D721Med (cell line): Measurements from ENCODE around the gene LRP1B.

Source experiments
- DNase-seq: peaks from one replicate; pipeline ENCODE4 v3.0.0; 2011; ENCODE audit warnings: low spot score; ENCODE audit not compliant: insufficient read length
- FAIRE-seq: peaks from 2 replicates; lab custom pipeline; 2011; peaks lifted over from hg19 to GRCh38; lab: Jason Lieb, UNC
- TF ChIP-seq, protein P1 (sequence below): IDR thresholded peaks from 2 replicates; pipeline ENCODE4 v1.5.1; 2012; ENCODE audit warnings: mild to moderate bottlenecking, control low read depth; ENCODE audit not compliant: insufficient read depth; ENCODE audit errors: missing control alignments

The LRP1B gene

GRCh38 chr2:142044197-142044596, 86.6 kb downstream of the LRP1B start:
- TF ChIP-seq, protein P1, sequence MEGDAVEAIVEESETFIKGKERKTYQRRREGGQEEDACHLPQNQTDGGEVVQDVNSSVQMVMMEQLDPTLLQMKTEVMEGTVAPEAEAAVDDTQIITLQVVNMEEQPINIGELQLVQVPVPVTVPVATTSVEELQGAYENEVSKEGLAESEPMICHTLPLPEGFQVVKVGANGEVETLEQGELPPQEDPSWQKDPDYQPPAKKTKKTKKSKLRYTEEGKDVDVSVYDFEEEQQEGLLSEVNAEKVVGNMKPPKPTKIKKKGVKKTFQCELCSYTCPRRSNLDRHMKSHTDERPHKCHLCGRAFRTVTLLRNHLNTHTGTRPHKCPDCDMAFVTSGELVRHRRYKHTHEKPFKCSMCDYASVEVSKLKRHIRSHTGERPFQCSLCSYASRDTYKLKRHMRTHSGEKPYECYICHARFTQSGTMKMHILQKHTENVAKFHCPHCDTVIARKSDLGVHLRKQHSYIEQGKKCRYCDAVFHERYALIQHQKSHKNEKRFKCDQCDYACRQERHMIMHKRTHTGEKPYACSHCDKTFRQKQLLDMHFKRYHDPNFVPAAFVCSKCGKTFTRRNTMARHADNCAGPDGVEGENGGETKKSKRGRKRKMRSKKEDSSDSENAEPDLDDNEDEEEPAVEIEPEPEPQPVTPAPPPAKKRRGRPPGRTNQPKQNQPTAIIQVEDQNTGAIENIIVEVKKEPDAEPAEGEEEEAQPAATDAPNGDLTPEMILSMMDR: no peak
- DNase-seq: no peak
- FAIRE-seq: no peak

- FAIRE-seq: no peak
- DNase-seq: no peak
- TF ChIP-seq, protein P1: no peak
These were observed 88.1 kb downstream of the LRP1B start for GRCh38 chr2:142042536-142043199.

DNA sequence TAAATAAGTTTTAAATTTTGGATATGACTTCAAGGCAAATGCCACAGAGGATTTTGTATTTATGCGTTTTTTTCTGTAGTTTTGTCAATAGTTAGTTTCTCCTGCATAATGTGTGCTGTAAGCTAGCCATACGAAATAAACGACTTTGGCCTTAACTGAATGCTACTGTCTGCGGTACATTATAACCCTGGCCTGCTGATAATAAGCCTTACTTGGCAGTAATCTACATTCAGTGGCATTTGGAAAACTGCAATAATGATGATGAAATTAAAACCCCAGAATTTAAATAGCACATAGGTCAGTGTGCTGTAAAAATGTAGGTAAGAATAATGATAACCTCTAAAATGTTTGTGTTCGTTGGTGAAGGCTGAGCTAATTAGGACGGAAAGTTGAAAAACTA, 88.8 kb downstream of the LRP1B start:
- TF ChIP-seq, protein P1: no peak
- DNase-seq: no peak
- no peak for FAIRE-seq

DNA sequence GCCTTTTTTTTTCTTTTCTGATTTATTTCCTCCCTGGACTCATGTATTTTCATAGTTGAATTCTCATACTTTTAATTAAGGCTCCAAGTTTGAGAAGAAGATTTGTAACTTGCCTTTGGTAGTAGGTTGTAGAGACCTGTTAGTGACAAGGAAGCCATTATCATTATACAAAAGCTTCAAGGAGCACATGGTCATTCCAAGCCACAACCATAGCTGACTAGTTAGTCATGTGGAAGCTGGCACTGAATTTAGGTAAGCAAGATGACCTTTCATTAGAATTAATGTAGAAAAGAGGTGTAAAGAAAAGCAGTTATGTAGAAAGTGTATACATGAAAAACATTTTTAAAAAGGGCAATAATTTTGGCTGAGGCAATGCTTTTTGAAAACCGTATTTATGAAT, 89.7 kb downstream of the LRP1B start:
- no peak for DNase-seq
- no peak for FAIRE-seq
- TF ChIP-seq, protein P1: no peak

DNA sequence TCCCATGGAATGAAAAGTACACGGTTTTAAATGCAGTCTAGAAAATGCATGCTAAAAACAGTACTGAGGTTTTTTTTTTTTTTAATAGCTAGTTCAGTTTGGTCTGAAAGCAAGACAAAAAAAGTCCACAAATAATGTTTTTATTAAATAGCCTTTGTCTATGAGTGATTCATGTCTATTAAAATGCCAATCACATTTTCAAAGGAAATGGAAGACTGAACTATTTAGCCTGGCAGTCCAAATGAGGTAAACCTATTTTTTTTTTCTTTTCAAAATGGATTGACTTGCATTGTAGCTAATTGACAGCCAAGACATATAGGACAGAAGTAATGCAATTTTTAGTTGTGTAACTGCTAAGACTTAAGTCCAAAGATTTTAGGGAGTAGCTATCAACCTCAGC, 90.3 kb downstream of the LRP1B start:
- FAIRE-seq (no peak), DNase-seq (no peak)
- TF ChIP-seq, protein P1: no peak

DNA sequence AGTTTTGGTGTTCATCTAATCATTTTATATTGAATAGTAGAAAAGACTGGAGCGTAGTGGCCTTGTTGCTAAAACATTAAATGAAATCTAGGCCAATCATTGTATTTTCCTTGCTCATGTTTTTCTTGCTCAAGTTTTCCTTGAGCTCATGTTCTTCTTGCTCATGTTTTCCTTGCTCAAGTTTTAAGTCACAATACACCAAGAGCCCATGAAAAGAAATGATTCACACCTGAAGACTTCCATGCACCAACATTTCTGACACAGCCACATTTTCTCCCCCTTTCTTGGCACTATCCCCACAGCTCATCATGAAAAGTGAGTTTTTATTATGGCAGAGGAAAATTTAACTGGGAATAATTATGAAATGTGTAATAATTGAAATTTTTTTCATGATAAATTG, 92.0 kb downstream of the LRP1B start:
- TF ChIP-seq, protein P1: no peak
- FAIRE-seq (no peak), DNase-seq (no peak)

GRCh38 chr2:142037744-142038143, 93.1 kb downstream of the LRP1B start:
- TF ChIP-seq, protein P1: peak; percentile 4
- no peak for FAIRE-seq
- DNase-seq: no peak
